GM19193 (cell line): ENCODE data around the gene HOXC4.

ENCODE experiments used
- POLR2A ChIP-seq: IDR thresholded peaks from 4 replicates; pipeline ENCODE4 v1.6.1; 2011; ENCODE audit not compliant: insufficient read depth, insufficient read length; ENCODE audit errors: extremely low read depth

The HOXC4 gene

DNA sequence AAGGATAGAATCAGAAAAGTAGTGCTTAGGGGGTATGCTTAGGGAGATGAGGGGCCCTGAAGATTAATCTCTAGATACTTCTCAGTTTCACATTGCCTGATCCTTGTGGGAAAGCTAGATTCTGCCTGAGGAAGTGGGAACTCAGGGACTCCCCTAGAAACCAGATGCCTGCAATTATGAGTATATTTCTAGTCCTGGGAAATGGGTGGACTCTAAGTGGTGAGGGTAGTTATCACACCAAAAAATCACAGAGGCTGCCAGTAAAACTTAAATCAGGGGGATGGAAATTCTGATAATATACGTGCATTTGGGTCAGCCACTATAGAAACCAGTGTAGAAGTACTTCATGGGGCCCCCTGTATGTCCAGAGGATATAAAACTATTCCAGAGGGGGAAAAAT is 18.3 kb downstream of the HOXC4 start:
- no peak for TF ChIP-seq POLR2A

- TF ChIP-seq POLR2A: no peak
These were observed 20.7 kb downstream of the HOXC4 start for GRCh38 chr12:54074308-54074707.

DNA sequence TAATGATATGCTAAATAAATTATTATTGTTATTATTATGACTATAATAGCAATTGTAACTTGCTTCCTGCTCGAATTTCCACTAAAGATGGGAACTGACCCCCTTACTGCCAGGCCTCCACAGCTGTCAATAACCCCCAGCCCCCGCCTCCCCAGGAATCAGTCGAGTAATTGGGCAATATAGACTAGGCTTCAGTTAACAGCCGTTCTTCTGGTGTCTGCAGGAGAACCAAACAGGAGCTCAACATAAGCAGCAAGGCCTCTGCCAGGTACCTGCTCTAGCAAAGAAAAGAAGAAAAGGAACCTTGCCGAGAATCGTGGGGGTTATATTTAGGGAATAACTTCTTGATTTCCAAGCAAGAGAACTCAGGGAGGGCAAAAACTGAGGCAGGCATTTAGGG is 21.8 kb downstream of the HOXC4 start:
- TF ChIP-seq POLR2A: no peak

DNA sequence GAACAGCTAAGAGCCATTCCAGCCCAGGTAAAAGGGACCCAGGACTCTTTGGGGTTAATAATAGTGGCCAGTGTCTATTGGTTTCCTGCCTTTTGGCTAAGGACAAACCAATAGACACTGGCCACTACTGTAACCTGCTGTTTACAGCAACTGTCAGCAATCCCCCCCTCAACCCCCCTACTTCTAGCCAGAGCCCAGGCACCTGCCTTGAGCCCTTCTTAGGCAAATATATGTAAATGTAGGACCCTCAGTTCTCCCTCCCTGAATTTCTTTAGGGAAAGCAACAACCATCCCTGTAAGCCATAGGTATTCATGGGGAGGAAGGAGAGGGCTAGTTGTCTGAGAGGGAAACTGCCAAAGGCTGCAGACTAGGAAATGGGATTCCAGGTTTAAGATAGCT is 22.3 kb downstream of the HOXC4 start:
- TF ChIP-seq POLR2A: no peak

DNA sequence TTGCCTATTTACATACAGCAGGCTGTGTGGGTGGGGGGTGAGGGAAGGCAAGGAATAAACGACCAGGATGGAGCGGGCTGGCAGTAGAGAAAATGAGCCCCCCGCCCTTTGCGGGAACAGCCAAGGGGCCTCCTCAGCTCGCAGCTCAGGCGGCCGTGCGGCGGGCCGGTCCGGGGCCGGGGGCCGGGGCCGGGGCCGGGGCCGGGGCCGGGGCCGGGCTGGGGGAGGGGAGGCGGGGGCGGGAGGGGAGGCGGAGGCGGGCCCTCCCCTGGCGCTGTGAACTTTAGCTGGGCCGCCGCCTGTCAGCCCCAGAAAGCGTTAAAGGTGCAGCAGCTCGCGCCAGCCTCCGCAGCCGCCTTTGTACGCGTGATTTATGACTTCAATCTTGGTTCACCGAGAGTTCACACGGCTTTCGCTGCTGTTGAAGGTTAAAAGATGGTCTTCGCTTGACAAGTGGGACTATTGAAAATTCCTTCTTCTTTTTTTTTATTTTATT is 28.8 kb downstream of the HOXC4 start:
- peak; percentile 29 for TF ChIP-seq POLR2A
